Measurements from ENCODE around the gene CDRT4.

CDRT4 gene

GRCh38 chr17:15469260-15469659 lies 1.8 kb upstream of the CDRT4 start:
- no peak overlapping the region for H3K27ac ChIP-seq (ENCODE audit: low read length)
- H3K4me1 ChIP-seq (ENCODE audit: control insufficient read depth, low read depth, low read length), result no peaks in the 10 kb centered on the region
- no peaks in the 10 kb centered on the region for H3K9me3 ChIP-seq (ENCODE audit: control insufficient read depth, low read depth, low read length)

GRCh38 chr17:15468126-15468525 lies 705 bp upstream of the CDRT4 start:
- H3K9ac ChIP-seq (ENCODE audit: low read length), result no peak overlapping the region

More at GRCh38 chr17:15469260-15469659, 1.8 kb upstream of the CDRT4 start:
- Histone ChIP-seq H3K9ac (ENCODE audit: low read length) (no peak overlapping the region), H3K27me3 (ENCODE audit: control insufficient read depth, insufficient read depth, low read length) (no peaks in the 10 kb centered on the region), H3K4me3 (ENCODE audit: low read length) (no peak overlapping the region), H3K36me3 (ENCODE audit: control insufficient read depth, low read depth, low read length) (no peaks in the 10 kb centered on the region)

GRCh38 chr17:15466131-15466530 lies 1.3 kb downstream of the CDRT4 start:
- no peak overlapping the region for H3K4me3 ChIP-seq (ENCODE audit: low read length)
- H3K9ac ChIP-seq (ENCODE audit: low read length), result no peak overlapping the region
- H3K27me3 ChIP-seq (ENCODE audit: control insufficient read depth, insufficient read depth, low read length), result no peaks in the 10 kb centered on the region
- H3K36me3 ChIP-seq (ENCODE audit: control insufficient read depth, low read depth, low read length), result no peaks in the 10 kb centered on the region
- no peak overlapping the region for H3K27ac ChIP-seq (ENCODE audit: low read length)
- H3K9me3 ChIP-seq (ENCODE audit: control insufficient read depth, low read depth, low read length), result no peaks in the 10 kb centered on the region
- H3K4me1 ChIP-seq (ENCODE audit: control insufficient read depth, low read depth, low read length), result no peaks in the 10 kb centered on the region

More at GRCh38 chr17:15468126-15468525, 705 bp upstream of the CDRT4 start:
- Histone ChIP-seq H3K4me1 (ENCODE audit: control insufficient read depth, low read depth, low read length) (no peaks in the 10 kb centered on the region), H3K9me3 (ENCODE audit: control insufficient read depth, low read depth, low read length) (no peaks in the 10 kb centered on the region), H3K27me3 (ENCODE audit: control insufficient read depth, insufficient read depth, low read length) (no peaks in the 10 kb centered on the region), H3K36me3 (ENCODE audit: control insufficient read depth, low read depth, low read length) (no peaks in the 10 kb centered on the region), H3K4me3 (ENCODE audit: low read length) (no peak overlapping the region), H3K27ac (ENCODE audit: low read length) (no peak overlapping the region)

- H3K36me3 ChIP-seq (ENCODE audit: control insufficient read depth, low read depth, low read length), result no peaks in the 10 kb centered on the region
- no peaks in the 10 kb centered on the region for H3K27me3 ChIP-seq (ENCODE audit: control insufficient read depth, insufficient read depth, low read length)
- H3K27ac ChIP-seq (ENCODE audit: low read length), result no peak overlapping the region
- H3K9me3 ChIP-seq (ENCODE audit: control insufficient read depth, low read depth, low read length), result no peaks in the 10 kb centered on the region
- H3K4me1 ChIP-seq (ENCODE audit: control insufficient read depth, low read depth, low read length), result no peaks in the 10 kb centered on the region
- no peak overlapping the region for H3K9ac ChIP-seq (ENCODE audit: low read length)
- no peak overlapping the region for H3K4me3 ChIP-seq (ENCODE audit: low read length)
Observed at GRCh38 chr17:15465045-15465701, 2.2 kb downstream of the CDRT4 start.

- Histone ChIP-seq H3K36me3 (ENCODE audit: control insufficient read depth, low read depth, low read length) (no peaks in the 10 kb centered on the region), H3K9ac (ENCODE audit: low read length) (no peak overlapping the region), H3K9me3 (ENCODE audit: control insufficient read depth, low read depth, low read length) (no peaks in the 10 kb centered on the region), H3K27me3 (ENCODE audit: control insufficient read depth, insufficient read depth, low read length) (no peaks in the 10 kb centered on the region), H3K4me3 (ENCODE audit: low read length) (no peak overlapping the region), H3K4me1 (ENCODE audit: control insufficient read depth, low read depth, low read length) (no peaks in the 10 kb centered on the region), H3K27ac (ENCODE audit: low read length) (no peak overlapping the region)
Observed at GRCh38 chr17:15464231-15464985, 3.0 kb downstream of the CDRT4 start.

- Histone ChIP-seq H3K27ac (ENCODE audit: low read length) (no peak overlapping the region), H3K4me3 (ENCODE audit: low read length) (no peak overlapping the region), H3K4me1 (ENCODE audit: control insufficient read depth, low read depth, low read length) (no peaks in the 10 kb centered on the region), H3K9me3 (ENCODE audit: control insufficient read depth, low read depth, low read length) (no peaks in the 10 kb centered on the region), H3K27me3 (ENCODE audit: control insufficient read depth, insufficient read depth, low read length) (no peaks in the 10 kb centered on the region), H3K36me3 (ENCODE audit: control insufficient read depth, low read depth, low read length) (no peaks in the 10 kb centered on the region), H3K9ac (ENCODE audit: low read length) (no peak overlapping the region)
Observed at GRCh38 chr17:15462976-15463772, 4.2 kb downstream of the CDRT4 start.

- Histone ChIP-seq H3K9ac (ENCODE audit: low read length) (no peak overlapping the region), H3K27me3 (ENCODE audit: control insufficient read depth, insufficient read depth, low read length) (no peaks in the 10 kb centered on the region), H3K9me3 (ENCODE audit: control insufficient read depth, low read depth, low read length) (no peaks in the 10 kb centered on the region), H3K4me3 (ENCODE audit: low read length) (no peak overlapping the region), H3K27ac (ENCODE audit: low read length) (no peak overlapping the region), H3K36me3 (ENCODE audit: control insufficient read depth, low read depth, low read length) (no peaks in the 10 kb centered on the region), H3K4me1 (ENCODE audit: control insufficient read depth, low read depth, low read length) (no peaks in the 10 kb centered on the region)
Observed at GRCh38 chr17:15457723-15458094, 9.7 kb downstream of the CDRT4 start.

- no peak overlapping the region for H3K9ac ChIP-seq (ENCODE audit: low read length)
- H3K9me3 ChIP-seq (ENCODE audit: control insufficient read depth, low read depth, low read length), result no peaks in the 10 kb centered on the region
- H3K36me3 ChIP-seq (ENCODE audit: control insufficient read depth, low read depth, low read length), result no peaks in the 10 kb centered on the region
- no peak overlapping the region for H3K27ac ChIP-seq (ENCODE audit: low read length)
- H3K27me3 ChIP-seq (ENCODE audit: control insufficient read depth, insufficient read depth, low read length), result no peaks in the 10 kb centered on the region
- no peak overlapping the region for H3K4me3 ChIP-seq (ENCODE audit: low read length)
- no peaks in the 10 kb centered on the region for H3K4me1 ChIP-seq (ENCODE audit: control insufficient read depth, low read depth, low read length)
Observed at GRCh38 chr17:15456972-15457722, 10.3 kb downstream of the CDRT4 start.

GRCh38 chr17:15456496-15456895 lies 10.9 kb downstream of the CDRT4 start:
- Histone ChIP-seq H3K36me3 (ENCODE audit: control insufficient read depth, low read depth, low read length) (no peaks in the 10 kb centered on the region), H3K4me1 (ENCODE audit: control insufficient read depth, low read depth, low read length) (no peaks in the 10 kb centered on the region), H3K9ac (ENCODE audit: low read length) (no peak overlapping the region), H3K4me3 (ENCODE audit: low read length) (no peak overlapping the region), H3K9me3 (ENCODE audit: control insufficient read depth, low read depth, low read length) (no peaks in the 10 kb centered on the region), H3K27ac (ENCODE audit: low read length) (no peak overlapping the region), H3K27me3 (ENCODE audit: control insufficient read depth, insufficient read depth, low read length) (no peaks in the 10 kb centered on the region)

GRCh38 chr17:15454346-15454745 lies 13.1 kb downstream of the CDRT4 start:
- H3K27me3 ChIP-seq (ENCODE audit: control insufficient read depth, insufficient read depth, low read length), result no peaks in the 10 kb centered on the region
- H3K36me3 ChIP-seq (ENCODE audit: control insufficient read depth, low read depth, low read length), result no peaks in the 10 kb centered on the region
- no peak overlapping the region for H3K9ac ChIP-seq (ENCODE audit: low read length)
- no peaks in the 10 kb centered on the region for H3K4me1 ChIP-seq (ENCODE audit: control insufficient read depth, low read depth, low read length)
- H3K27ac ChIP-seq (ENCODE audit: low read length), result no peak overlapping the region
- H3K9me3 ChIP-seq (ENCODE audit: control insufficient read depth, low read depth, low read length), result no peaks in the 10 kb centered on the region
- H3K4me3 ChIP-seq (ENCODE audit: low read length), result no peak overlapping the region

GRCh38 chr17:15453782-15454181 lies 13.6 kb downstream of the CDRT4 start:
- no peaks in the 10 kb centered on the region for H3K4me1 ChIP-seq (ENCODE audit: control insufficient read depth, low read depth, low read length)
- H3K27ac ChIP-seq (ENCODE audit: low read length), result no peak overlapping the region
- no peaks in the 10 kb centered on the region for H3K36me3 ChIP-seq (ENCODE audit: control insufficient read depth, low read depth, low read length)
- no peaks in the 10 kb centered on the region for H3K27me3 ChIP-seq (ENCODE audit: control insufficient read depth, insufficient read depth, low read length)
- no peaks in the 10 kb centered on the region for H3K9me3 ChIP-seq (ENCODE audit: control insufficient read depth, low read depth, low read length)
- H3K4me3 ChIP-seq (ENCODE audit: low read length), result no peak overlapping the region
- H3K9ac ChIP-seq (ENCODE audit: low read length), result no peak overlapping the region

Measured in iPS-18a (cell line).